Thyroid gland (tissue), 4 donors: ENCODE measurements around the gene PTPN22. TPM values are rescaled to one million over a fixed set of nuclear protein-coding genes. Genes with fewer than 3 reads are reported as not detected.

Experiments
- DNase-seq, 2 donors: peaks; one replicate each; pipeline ENCODE4 v3.0.0-alpha.2; 2019
- H3K27ac ChIP-seq, 3 donors: fragments of 200-600 bp; sonication (generic); 1 replicate in 2 of 3; 2 replicates in 1 of 3; pipeline ENCODE4 v1.5.1; 2016 to 2019; ENCODE audit warnings: mild to moderate bottlenecking in 1 of 3, moderate library complexity in 1 of 3
- H3K27me3 ChIP-seq: fragments of 200-600 bp; sonication (generic); one replicate; pipeline ENCODE4 v1.5.1; 2019
- H3K36me3 ChIP-seq, 2 donors: fragments of 200-600 bp; sonication (generic); one replicate each; pipeline ENCODE4 v1.5.1; 2016 to 2019
- H3K4me1 ChIP-seq, 2 donors: fragments of 200-600 bp; sonication (generic); one replicate each; pipeline ENCODE4 v1.5.1; 2017 to 2019
- H3K4me3 ChIP-seq, 3 donors: fragments of 200-600 bp; sonication (generic); replicated peaks in 1 of 3; 1 replicate in 2 of 3; 2 replicates in 1 of 3; pipeline ENCODE4 v1.5.1; 2016; ENCODE audit warnings: mild to moderate bottlenecking in 1 of 3
- H3K9me3 ChIP-seq: fragments of 200-600 bp; sonication (generic); one replicate; pipeline ENCODE4 v1.5.1; 2017
- POLR2A ChIP-seq, 2 donors: fragments of 450-650 bp; IDR thresholded peaks; one replicate each; pipeline ENCODE4 v1.6.1; 2017; ENCODE audit warnings: antibody characterized with exemption in 2 of 2, mild to moderate bottlenecking in 2 of 2, moderate library complexity in 1 of 2
- WGBS, 2 donors: methylation state at CpG; one replicate each; pipeline ENCODE4 v1.1.5; 2017; 5-methylcytosine and 5-hydroxymethylcytosine counted together
- intact Hi-C: fragments of 100-400 bp; cut with DNase I; formaldehyde crosslinking; loops from one replicate; pipeline ENCODE4 v1.15.1; 2023
- total RNA-seq, 4 donors: library from RNA; depleted of rRNA; stranded (reverse); fragments of >200 nt; gene quantifications; one replicate each; pipeline ENCODE4 v1.2.3, GENCODE V29; 2016
- TF ChIP-seq, protein P1 (sequence below), 6 experiments: fragments of 200-600 bp in 3 of 6; fragments of 450-650 bp in 3 of 6; sonication (generic) in 3 of 6; IDR thresholded peaks; one replicate each; pipeline ENCODE4 v1.5.1; 2016 to 2019; ENCODE audit warnings: antibody characterized with exemption in 6 of 6, mild to moderate bottlenecking in 2 of 6, inconsistent platforms in 1 of 6, moderate library complexity in 1 of 6

Gene PTPN22
- total RNA-seq, 4 donors from 2014 or later = 0.89 to 6.2 (median 2.6) TPM; not detected in 1

DNA sequence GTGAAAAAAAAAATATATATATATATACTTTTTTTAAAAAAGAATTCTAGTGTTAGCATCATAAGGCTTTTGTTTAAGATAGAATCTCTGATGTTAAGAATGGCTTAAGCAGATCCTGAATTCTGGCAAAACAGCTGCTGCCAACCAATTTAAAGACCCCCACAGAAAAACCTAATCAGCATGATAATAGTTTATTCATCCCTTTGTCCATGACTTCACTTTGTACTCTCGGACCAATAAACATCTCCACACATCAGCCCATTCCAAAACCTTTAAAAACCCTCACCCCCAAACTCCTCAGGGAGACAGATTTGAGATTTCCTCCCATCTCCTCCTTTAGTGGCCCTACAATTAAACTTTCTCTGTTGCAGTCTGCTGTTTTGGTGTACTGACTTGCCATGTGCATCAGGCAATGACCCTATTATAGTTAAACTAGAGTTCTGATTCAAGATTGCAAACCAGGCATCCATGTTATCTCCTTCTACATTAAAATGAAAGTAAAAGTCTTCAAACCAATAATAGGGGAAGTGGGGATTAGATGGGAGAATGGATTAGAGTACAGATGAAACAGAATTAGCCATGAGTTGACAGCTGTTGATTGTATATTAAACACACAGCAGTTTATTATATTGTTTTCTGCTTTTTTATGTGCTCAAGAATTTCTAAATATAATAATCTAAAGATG lies 102.5 kb downstream of the PTPN22 start:
- peaks cover 0 to 7% of the 10 kb centered on the region in 2 donors for H3K4me1 ChIP-seq
- peaks cover 0 to 10% of the 10 kb centered on the region in 2 donors for H3K36me3 ChIP-seq
- 49 to 90% methylated on average over 1 of the region's 1 CpG for whole genome bisulfite sequencing, 2 donors
- H3K9me3 ChIP-seq = no peaks in the 10 kb centered on the region
- DNase-seq = no peak
- H3K4me3 ChIP-seq = no peak overlapping the region
- intact Hi-C loops = no loop called here
- no peaks in the 10 kb centered on the region for H3K27me3 ChIP-seq
- H3K27ac ChIP-seq = no peak overlapping the region
- no peak for TF ChIP-seq POLR2A (IDR thresholded peaks at IDR 0.05)
- TF ChIP-seq, protein P1, sequence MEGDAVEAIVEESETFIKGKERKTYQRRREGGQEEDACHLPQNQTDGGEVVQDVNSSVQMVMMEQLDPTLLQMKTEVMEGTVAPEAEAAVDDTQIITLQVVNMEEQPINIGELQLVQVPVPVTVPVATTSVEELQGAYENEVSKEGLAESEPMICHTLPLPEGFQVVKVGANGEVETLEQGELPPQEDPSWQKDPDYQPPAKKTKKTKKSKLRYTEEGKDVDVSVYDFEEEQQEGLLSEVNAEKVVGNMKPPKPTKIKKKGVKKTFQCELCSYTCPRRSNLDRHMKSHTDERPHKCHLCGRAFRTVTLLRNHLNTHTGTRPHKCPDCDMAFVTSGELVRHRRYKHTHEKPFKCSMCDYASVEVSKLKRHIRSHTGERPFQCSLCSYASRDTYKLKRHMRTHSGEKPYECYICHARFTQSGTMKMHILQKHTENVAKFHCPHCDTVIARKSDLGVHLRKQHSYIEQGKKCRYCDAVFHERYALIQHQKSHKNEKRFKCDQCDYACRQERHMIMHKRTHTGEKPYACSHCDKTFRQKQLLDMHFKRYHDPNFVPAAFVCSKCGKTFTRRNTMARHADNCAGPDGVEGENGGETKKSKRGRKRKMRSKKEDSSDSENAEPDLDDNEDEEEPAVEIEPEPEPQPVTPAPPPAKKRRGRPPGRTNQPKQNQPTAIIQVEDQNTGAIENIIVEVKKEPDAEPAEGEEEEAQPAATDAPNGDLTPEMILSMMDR (IDR thresholded peaks at IDR 0.05) = no peak

DNA sequence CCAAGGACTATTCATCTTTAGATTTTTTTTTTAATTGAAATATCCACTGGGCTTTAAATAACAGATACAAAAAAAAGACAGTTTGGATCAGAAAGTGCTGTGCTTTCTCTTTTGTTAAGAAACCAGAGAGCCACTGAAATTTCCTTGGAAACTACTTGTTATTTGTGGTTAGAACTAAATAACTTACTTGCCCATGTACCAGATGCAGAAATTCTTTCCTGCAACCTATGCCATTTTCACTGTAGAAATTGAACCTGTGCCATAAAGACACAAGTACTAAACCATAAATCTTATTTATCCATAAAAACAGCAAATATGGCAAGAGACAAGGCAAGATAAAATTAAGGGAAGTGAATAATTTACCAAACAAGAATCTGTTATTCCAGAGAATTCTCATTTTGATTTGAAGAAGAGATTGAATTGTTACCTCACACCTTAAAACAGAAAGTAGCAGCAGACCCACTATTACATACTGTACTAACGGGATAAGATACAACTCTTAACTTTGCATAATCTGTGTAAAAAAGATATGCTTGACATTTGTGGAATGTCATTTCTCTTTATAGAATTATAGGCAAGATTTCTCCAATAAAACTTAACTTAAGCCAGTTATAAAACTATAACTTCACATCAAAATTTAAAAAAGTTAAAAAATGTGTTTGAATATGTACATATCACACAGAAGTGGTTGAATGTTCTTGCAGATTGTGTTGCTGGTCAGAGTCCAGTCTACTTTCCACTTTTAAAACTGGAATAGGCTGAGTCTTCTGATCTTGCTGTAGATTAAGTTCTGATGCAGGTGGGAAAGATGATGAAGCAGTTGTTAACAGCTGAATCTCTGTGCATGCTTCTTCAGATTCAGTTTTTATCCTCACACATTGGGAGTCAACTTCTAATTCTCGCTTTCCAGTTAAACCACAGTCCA lies 105.9 kb downstream of the PTPN22 start:
- Histone ChIP-seq H3K4me1 (peaks cover 0 to 7% of the 10 kb centered on the region in 2 donors), H3K27me3 (no peaks in the 10 kb centered on the region), H3K9me3 (no peaks in the 10 kb centered on the region), H3K36me3 (peaks cover 0 to 10% of the 10 kb centered on the region in 2 donors), H3K4me3 (no peak overlapping the region), H3K27ac (no peak overlapping the region)
- TF ChIP-seq, protein P1 (IDR thresholded peaks at IDR 0.05) = no peak
- no peak for TF ChIP-seq POLR2A (IDR thresholded peaks at IDR 0.05)
- WGBS, 2 donors = 96 to 98% methylated on average over 2 of the region's 2 CpGs
- no peak for DNase-seq
- intact Hi-C loops = no loop called here

Other genes with a start within 250 kb of the PTPN22 start
- 10 to 100 TPM; 14.4 to 25.4 (median 20.9) TPM for gene PHTF1, start 112.2 kb downstream of the PTPN22 start, total RNA-seq
- gene RSBN1, start 59.2 kb downstream of the PTPN22 start, total RNA-seq = 10 to 100 TPM; 23.7 to 31.5 (median 26.8) TPM
- gene BCL2L15, start 15.9 kb upstream of the PTPN22 start, total RNA-seq = under 1 TPM; 0.13 to 0.89 (median 0.50) TPM
- gene AP4B1, start 33.1 kb upstream of the PTPN22 start, total RNA-seq = 10 to 100 TPM in 3 of 4 donors, 1 to 10 TPM in 1; 9.7 to 14.8 (median 14.0) TPM
- 1 to 10 TPM; 3.2 to 5.0 (median 4.1) TPM for gene DCLRE1B, start 33.6 kb upstream of the PTPN22 start, total RNA-seq
- 100 to 1,000 TPM in 1 of 4 donors, 10 to 100 TPM in 3; 65.8 to 102 (median 84.7) TPM for gene HIPK1, start 57.6 kb upstream of the PTPN22 start, total RNA-seq
- 10 to 100 TPM; 20.2 to 28.3 (median 24.8) TPM for gene OLFML3, start 107.8 kb upstream of the PTPN22 start, total RNA-seq